Lower leg skin (tissue), 3 donors: Measurements from ENCODE around the gene SORBS2.

ENCODE experiments used
- CTCF ChIP-seq, 3 donors: fragments of 450-650 bp; IDR thresholded peaks; one replicate each; pipeline ENCODE4 v1.5.1; 2016; ENCODE audit warnings: antibody characterized with exemption in 3 of 3, mild to moderate bottlenecking in 3 of 3, moderate library complexity in 2 of 3
- POLR2A ChIP-seq, 2 donors: fragments of 450-650 bp; IDR thresholded peaks; one replicate each; pipeline ENCODE4 v1.6.1; 2016 to 2017; ENCODE audit warnings: antibody characterized with exemption in 2 of 2, mild to moderate bottlenecking in 1 of 2, moderate library complexity in 1 of 2

GRCh38 chr4:185826381-185826780, 14.4 kb upstream of the SORBS2 start:
- TF ChIP-seq CTCF (IDR thresholded peaks at IDR 0.05) (no peak), POLR2A (IDR thresholded peaks at IDR 0.05) (no peak)
